Left ventricle myocardium inferior (tissue), 1 donor: ENCODE results near the gene CMIP. TPM values are rescaled to one million over a fixed set of nuclear protein-coding genes. Genes with fewer than 3 reads are reported as not detected.

Experiments
- DNase-seq: peaks from one replicate; pipeline ENCODE4 v3.0.0-alpha.2; 2020
- H3K27ac ChIP-seq: fragments of 200-600 bp; replicated peaks from 2 replicates; pipeline ENCODE4 v1.8.0; 2021
- H3K27me3 ChIP-seq: fragments of 200-600 bp; 2 replicates; pipeline ENCODE4 v1.8.0; 2021; ENCODE audit warnings: low read depth
- H3K36me3 ChIP-seq: fragments of 200-600 bp; 2 replicates; pipeline ENCODE4 v1.8.0; 2021
- H3K4me1 ChIP-seq: fragments of 200-600 bp; 2 replicates; pipeline ENCODE4 v1.8.0; 2021
- H3K4me3 ChIP-seq: fragments of 200-600 bp; 2 replicates; pipeline ENCODE4 v1.8.0; 2021; ENCODE audit warnings: mild to moderate bottlenecking, moderate library complexity
- H3K9me3 ChIP-seq: fragments of 200-600 bp; replicated peaks from 2 replicates; pipeline ENCODE4 v1.8.0; 2021
- CTCF ChIP-seq: fragments of 200-600 bp; IDR thresholded peaks from 2 replicates; pipeline ENCODE4 v1.8.0; 2021; ENCODE audit warnings: antibody characterized with exemption, mild to moderate bottlenecking, borderline replicate concordance
- intact Hi-C: fragments of 100-400 bp; cut with micrococcal nuclease; formaldehyde crosslinking; loops from one replicate; pipeline ENCODE4 v1.11.0; 2022
- total RNA-seq: library from RNA; stranded (reverse); fragmentation: NEBNext Ultra II Directional; extraction: Animal tissue kit (Norgen Biotek cat#: 25700); gene quantifications from one replicate; pipeline ENCODE4 v1.2.1, GENCODE V29; 2021
- donor health status: DM: no; HTN: yes; CAD: no; lungs with severe emphysema.

The CMIP gene
- total RNA-seq, 1 donor from 2014 or later, result 11.2 TPM

- TF ChIP-seq CTCF, result no peak
- intact Hi-C loops, result no loop called here
- no peak overlapping the region for H3K4me3 ChIP-seq
Measured at GRCh38 chr16:81513204-81514040, 68.8 kb downstream of the CMIP start.

GRCh38 chr16:81514041-81514559 lies 69.5 kb downstream of the CMIP start:
- intact Hi-C loops, result no loop called here
- DNase-seq, result no peak
- H3K4me1 ChIP-seq, result peaks cover 59% of the 10 kb centered on the region

More at GRCh38 chr16:81513204-81514040, 68.8 kb downstream of the CMIP start:
- DNase-seq, result peak; percentile 72
- peaks cover 52% of the 10 kb centered on the region for H3K4me1 ChIP-seq
- no peaks in the 10 kb centered on the region for H3K9me3 ChIP-seq
- H3K36me3 ChIP-seq, result no peaks in the 10 kb centered on the region
- H3K27me3 ChIP-seq, result no peaks in the 10 kb centered on the region
- H3K27ac ChIP-seq, result peak overlapping the region; percentile 77

GRCh38 chr16:81514568-81515258 lies 70.1 kb downstream of the CMIP start:
- Histone ChIP-seq H3K27ac (peak overlapping the region; percentile 77), H3K9me3 (no peaks in the 10 kb centered on the region), H3K27me3 (no peaks in the 10 kb centered on the region), H3K36me3 (no peaks in the 10 kb centered on the region), H3K4me1 (peaks cover 65% of the 10 kb centered on the region), H3K4me3 (no peak overlapping the region)
- no peak for TF ChIP-seq CTCF
- intact Hi-C loops, result no loop called here
- no peak for DNase-seq

More at GRCh38 chr16:81514041-81514559, 69.5 kb downstream of the CMIP start:
- Histone ChIP-seq H3K4me3 (no peak overlapping the region), H3K9me3 (no peaks in the 10 kb centered on the region), H3K27ac (peak overlapping the region; percentile 77), H3K27me3 (no peaks in the 10 kb centered on the region), H3K36me3 (no peaks in the 10 kb centered on the region)
- no peak for TF ChIP-seq CTCF

GRCh38 chr16:81515281-81515680 lies 70.7 kb downstream of the CMIP start:
- H3K9me3 ChIP-seq, result no peaks in the 10 kb centered on the region
- TF ChIP-seq CTCF, result no peak
- intact Hi-C loops, result no loop called here
- DNase-seq, result no peak
- H3K27me3 ChIP-seq, result no peaks in the 10 kb centered on the region
- peaks cover 68% of the 10 kb centered on the region for H3K4me1 ChIP-seq
- no peaks in the 10 kb centered on the region for H3K36me3 ChIP-seq
- H3K4me3 ChIP-seq, result no peak overlapping the region
- H3K27ac ChIP-seq, result no peak overlapping the region

- H3K4me3 ChIP-seq, result no peak overlapping the region
- no peaks in the 10 kb centered on the region for H3K36me3 ChIP-seq
- intact Hi-C loops, result no loop called here
- H3K9me3 ChIP-seq, result no peaks in the 10 kb centered on the region
- TF ChIP-seq CTCF, result no peak
- H3K27ac ChIP-seq, result no peak overlapping the region
- DNase-seq, result no peak
- no peaks in the 10 kb centered on the region for H3K27me3 ChIP-seq
- peaks cover 68% of the 10 kb centered on the region for H3K4me1 ChIP-seq
Measured at GRCh38 chr16:81515721-81516120, 71.1 kb downstream of the CMIP start.
